ENCODE results near the gene FHOD3. TPM values are rescaled to one million over a fixed set of nuclear protein-coding genes. Genes with fewer than 3 reads are reported as not detected.

The FHOD3 gene
- total RNA-seq, 1 donor from 2014 or later = 5.6 TPM

GRCh38 chr18:36580266-36580665 is 282.8 kb downstream of the FHOD3 start:
- no peak for DNase-seq (ENCODE audit: extremely low read depth, low read depth, low spot score)

- no peak for DNase-seq (ENCODE audit: extremely low read depth, low read depth, low spot score)
Observed at GRCh38 chr18:36580874-36581750, 283.6 kb downstream of the FHOD3 start.

GRCh38 chr18:36582988-36583745 is 285.7 kb downstream of the FHOD3 start:
- DNase-seq (ENCODE audit: extremely low read depth, low read depth, low spot score) = no peak

- no peak for DNase-seq (ENCODE audit: extremely low read depth, low read depth, low spot score)
Observed at GRCh38 chr18:36589857-36590543, 292.5 kb downstream of the FHOD3 start.

GRCh38 chr18:36590621-36591580 is 293.4 kb downstream of the FHOD3 start:
- DNase-seq (ENCODE audit: extremely low read depth, low read depth, low spot score) = no peak

- no peak for DNase-seq (ENCODE audit: extremely low read depth, low read depth, low spot score)
Observed at GRCh38 chr18:36592282-36592681, 294.8 kb downstream of the FHOD3 start.

GRCh38 chr18:36593001-36593400 is 295.5 kb downstream of the FHOD3 start:
- DNase-seq (ENCODE audit: extremely low read depth, low read depth, low spot score) = no peak

GRCh38 chr18:36593641-36594040 is 296.1 kb downstream of the FHOD3 start:
- DNase-seq (ENCODE audit: extremely low read depth, low read depth, low spot score) = no peak

GRCh38 chr18:36594621-36595020 is 297.1 kb downstream of the FHOD3 start:
- DNase-seq (ENCODE audit: extremely low read depth, low read depth, low spot score) = no peak

GRCh38 chr18:36595046-36595817 is 297.7 kb downstream of the FHOD3 start:
- no peak for DNase-seq (ENCODE audit: extremely low read depth, low read depth, low spot score)

- DNase-seq (ENCODE audit: extremely low read depth, low read depth, low spot score) = no peak
Observed at GRCh38 chr18:36595818-36596215, 298.3 kb downstream of the FHOD3 start.

GRCh38 chr18:36597636-36598035 is 300.1 kb downstream of the FHOD3 start:
- DNase-seq (ENCODE audit: extremely low read depth, low read depth, low spot score) = no peak

- DNase-seq (ENCODE audit: extremely low read depth, low read depth, low spot score) = no peak
Observed at GRCh38 chr18:36600548-36600947, 303.0 kb downstream of the FHOD3 start.

- no peak for DNase-seq (ENCODE audit: extremely low read depth, low read depth, low spot score)
Observed at GRCh38 chr18:36601316-36601715, 303.8 kb downstream of the FHOD3 start.

GRCh38 chr18:36602071-36602470 is 304.6 kb downstream of the FHOD3 start:
- no peak for DNase-seq (ENCODE audit: extremely low read depth, low read depth, low spot score)

GRCh38 chr18:36602620-36603019 is 305.1 kb downstream of the FHOD3 start:
- DNase-seq (ENCODE audit: extremely low read depth, low read depth, low spot score) = no peak

GRCh38 chr18:36608107-36608506 is 310.6 kb downstream of the FHOD3 start:
- DNase-seq (ENCODE audit: extremely low read depth, low read depth, low spot score) = no peak

GRCh38 chr18:36610258-36610657 is 312.7 kb downstream of the FHOD3 start:
- no peak for DNase-seq (ENCODE audit: extremely low read depth, low read depth, low spot score)

- no peak for DNase-seq (ENCODE audit: extremely low read depth, low read depth, low spot score)
Observed at GRCh38 chr18:36610661-36611060, 313.1 kb downstream of the FHOD3 start.
